ENCODE results near the gene B3GALNT2.

Gene B3GALNT2

DNA sequence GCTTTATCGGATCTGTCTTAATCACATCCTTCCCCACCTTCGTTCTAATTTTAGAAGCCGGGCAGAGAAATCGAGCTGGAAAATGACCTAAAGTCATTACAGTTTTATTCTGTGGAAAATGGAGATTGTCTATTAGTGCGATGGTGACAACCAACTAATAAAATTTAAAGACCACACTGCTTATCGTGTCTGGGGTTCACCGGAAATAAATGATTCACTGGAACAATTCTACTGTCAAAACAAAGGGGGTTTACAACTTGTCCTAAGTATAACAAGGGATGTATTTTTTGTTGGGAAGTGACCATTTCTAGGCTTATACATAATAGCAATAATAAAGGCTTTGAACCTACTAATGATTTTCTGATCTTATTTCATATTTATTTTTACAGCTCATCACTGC, 55.6 kb downstream of the B3GALNT2 start:
- TF ChIP-seq, protein P1, sequence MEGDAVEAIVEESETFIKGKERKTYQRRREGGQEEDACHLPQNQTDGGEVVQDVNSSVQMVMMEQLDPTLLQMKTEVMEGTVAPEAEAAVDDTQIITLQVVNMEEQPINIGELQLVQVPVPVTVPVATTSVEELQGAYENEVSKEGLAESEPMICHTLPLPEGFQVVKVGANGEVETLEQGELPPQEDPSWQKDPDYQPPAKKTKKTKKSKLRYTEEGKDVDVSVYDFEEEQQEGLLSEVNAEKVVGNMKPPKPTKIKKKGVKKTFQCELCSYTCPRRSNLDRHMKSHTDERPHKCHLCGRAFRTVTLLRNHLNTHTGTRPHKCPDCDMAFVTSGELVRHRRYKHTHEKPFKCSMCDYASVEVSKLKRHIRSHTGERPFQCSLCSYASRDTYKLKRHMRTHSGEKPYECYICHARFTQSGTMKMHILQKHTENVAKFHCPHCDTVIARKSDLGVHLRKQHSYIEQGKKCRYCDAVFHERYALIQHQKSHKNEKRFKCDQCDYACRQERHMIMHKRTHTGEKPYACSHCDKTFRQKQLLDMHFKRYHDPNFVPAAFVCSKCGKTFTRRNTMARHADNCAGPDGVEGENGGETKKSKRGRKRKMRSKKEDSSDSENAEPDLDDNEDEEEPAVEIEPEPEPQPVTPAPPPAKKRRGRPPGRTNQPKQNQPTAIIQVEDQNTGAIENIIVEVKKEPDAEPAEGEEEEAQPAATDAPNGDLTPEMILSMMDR (IDR thresholded peaks at IDR 0.05; ENCODE audit: extremely low read depth, missing control alignments), result no peak
- DNase-seq (ENCODE audit: low spot score), result no peak

DNA sequence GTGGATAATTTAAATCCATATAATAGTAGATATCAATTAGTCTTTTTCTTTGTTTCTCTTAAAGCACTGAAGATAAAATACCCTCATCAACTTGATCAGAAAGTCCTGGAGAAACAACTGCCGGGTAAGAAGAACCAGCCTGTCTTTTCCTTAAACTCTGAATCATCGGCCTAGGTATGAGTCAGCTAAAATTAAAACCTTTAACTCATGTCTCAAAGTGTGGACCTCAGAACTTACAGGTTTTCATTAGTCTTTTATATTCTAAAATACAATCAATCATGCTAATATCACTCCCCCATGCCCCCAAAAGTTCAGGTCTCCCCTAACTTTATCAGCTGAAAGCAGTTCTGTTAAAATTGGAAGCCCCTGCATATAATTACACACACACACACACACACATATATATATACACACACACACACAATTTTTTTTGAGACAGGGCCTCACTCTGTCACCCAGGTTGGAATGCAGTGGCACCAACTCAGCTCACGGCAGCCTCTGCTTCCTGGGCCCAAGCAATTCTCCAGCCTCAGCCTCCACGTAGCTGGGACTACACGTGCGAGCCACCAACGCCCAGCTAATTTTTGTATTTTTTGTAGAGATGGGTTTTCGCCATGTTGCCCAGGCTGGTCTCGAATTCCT, 61.3 kb downstream of the B3GALNT2 start:
- TF ChIP-seq, protein P1 (IDR thresholded peaks at IDR 0.05; ENCODE audit: extremely low read depth, missing control alignments), result no peak
- no peak for DNase-seq (ENCODE audit: low spot score)

DNA sequence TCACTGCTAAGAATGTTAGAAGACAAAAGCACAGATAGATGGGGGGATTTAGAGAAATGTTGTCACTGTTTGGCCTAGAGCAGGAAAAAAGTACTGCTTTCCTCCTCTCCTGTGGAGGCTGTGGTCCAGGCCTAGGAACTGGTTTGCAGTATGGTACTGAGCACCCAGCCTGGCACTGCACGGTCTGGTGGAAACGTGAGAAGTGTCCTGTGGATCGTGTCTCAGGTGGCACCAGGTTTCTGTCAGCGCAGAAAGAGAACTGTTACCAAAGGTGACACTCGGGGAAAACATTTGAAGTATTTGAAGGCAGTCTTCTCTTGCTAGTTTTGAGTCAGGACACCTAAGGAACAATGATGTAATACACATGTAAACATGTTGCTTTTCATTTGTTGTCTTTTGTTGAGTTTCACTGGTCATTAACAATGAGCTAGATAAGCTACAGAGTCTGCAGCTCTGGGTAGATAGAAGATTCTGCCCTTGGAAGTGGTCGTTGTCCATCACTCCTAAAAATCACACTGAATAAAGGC, 63.0 kb downstream of the B3GALNT2 start:
- no peak for DNase-seq (ENCODE audit: low spot score)
- TF ChIP-seq, protein P1 (IDR thresholded peaks at IDR 0.05; ENCODE audit: extremely low read depth, missing control alignments), result no peak

DNA sequence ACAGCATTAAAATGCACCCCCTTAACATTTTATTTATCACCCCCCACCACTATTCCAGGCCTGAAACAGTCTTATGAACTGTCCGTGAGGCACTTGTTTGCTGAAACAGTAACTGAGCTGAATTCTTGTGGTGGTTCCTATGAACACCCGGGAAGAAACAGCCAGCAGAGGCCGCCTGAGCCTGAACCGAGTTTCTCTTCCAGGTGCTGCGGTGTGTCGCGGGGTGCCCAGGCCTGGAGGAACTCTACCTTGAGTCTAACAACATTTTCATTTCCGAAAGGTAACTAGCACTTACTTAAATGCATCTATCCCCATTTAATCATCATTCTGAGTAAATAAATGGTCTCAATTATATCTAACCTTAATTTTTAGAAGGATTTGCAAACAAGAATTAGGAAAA, 70.3 kb downstream of the B3GALNT2 start:
- TF ChIP-seq, protein P1 (IDR thresholded peaks at IDR 0.05; ENCODE audit: extremely low read depth, missing control alignments), result no peak

DNA sequence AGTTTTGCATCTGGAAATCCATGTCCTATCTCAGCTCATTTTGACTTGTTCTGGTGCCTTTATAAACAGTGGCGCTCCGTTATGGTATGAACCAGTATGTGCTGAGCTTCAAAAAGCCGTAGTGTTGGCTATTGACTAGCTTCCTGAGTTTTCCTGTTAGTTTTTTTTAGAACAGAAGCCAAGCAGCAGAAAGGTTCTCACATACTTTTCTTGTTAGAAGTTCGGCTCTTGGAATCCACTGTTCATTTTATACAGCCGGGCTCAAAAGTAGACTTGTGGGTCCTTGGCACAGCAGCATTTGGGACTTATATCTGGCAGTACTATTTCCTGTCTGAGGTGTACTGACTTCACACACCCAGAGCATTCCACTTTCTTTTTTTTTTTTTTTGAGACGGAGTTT, 73.3 kb downstream of the B3GALNT2 start:
- TF ChIP-seq, protein P1 (IDR thresholded peaks at IDR 0.05; ENCODE audit: extremely low read depth, missing control alignments), result no peak

More for the DNA sequence above, 70.3 kb downstream of the B3GALNT2 start:
- DNase-seq (ENCODE audit: low spot score), result no peak

DNA sequence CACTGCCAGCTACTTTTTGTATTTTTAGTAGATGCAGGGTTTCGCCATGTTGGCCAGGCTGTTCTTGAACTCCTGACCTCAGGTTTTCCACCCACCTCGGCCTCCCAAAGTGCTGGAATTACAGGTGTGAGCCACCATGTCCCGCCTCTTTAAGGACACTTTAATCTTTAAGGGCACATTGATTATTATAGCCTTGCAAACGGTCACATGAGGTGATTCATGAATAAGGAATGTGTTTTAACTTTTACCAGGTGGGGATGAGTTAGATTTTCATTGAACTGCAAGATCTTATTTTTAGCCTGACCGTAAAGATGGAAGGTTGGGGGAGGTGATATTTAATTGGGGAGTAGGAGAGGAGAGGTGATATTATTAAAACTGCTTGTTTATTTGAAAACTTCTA, 75.1 kb downstream of the B3GALNT2 start:
- no peak for DNase-seq (ENCODE audit: low spot score)
- TF ChIP-seq, protein P1 (IDR thresholded peaks at IDR 0.05; ENCODE audit: extremely low read depth, missing control alignments), result no peak

More for the DNA sequence above, 73.3 kb downstream of the B3GALNT2 start:
- no peak for DNase-seq (ENCODE audit: low spot score)

DNA sequence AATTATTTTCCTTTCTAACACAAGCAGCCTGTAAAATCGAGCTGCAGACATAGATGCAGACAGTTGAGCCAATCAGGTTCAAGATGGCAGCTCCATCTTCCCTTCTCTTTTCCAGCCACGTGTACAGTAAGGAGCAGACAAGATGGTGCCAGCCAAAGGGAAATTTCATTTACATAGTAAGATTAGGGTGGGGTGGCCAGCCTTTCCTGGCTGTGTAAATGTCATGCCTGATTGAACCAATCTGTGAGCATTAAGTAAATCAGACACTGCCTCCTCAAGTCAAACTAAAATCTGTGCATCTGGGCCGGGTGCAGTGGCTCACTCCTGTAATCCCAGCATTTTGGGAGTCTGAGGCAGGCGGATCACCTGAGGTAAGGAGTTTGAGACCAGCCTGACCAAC, 76.8 kb downstream of the B3GALNT2 start:
- no peak for DNase-seq (ENCODE audit: low spot score)

More for the DNA sequence above, 76.8 kb downstream of the B3GALNT2 start:
- TF ChIP-seq, protein P1 (IDR thresholded peaks at IDR 0.05; ENCODE audit: extremely low read depth, missing control alignments), result no peak
